Bronchial epithelial cell (primary cell): ENCODE measurements around the gene KLHL3. TPM values are rescaled to one million over a fixed set of nuclear protein-coding genes. Genes with fewer than 3 reads are reported as not detected.

Source experiments
- DNase-seq: peaks from one replicate; pipeline ENCODE4 v3.0.0-alpha.2; 2010; ENCODE audit warnings: low read depth
- FAIRE-seq: peaks from 2 replicates; lab custom pipeline; 2011; peaks lifted over from hg19 to GRCh38; lab: Jason Lieb, UNC
- H3K27me3 ChIP-seq: 2 replicates; pipeline ENCODE4 v1.5.1; 2011; ENCODE audit warnings: low read length; ENCODE audit not compliant: control insufficient read depth, insufficient read depth
- H3K36me3 ChIP-seq: 2 replicates; pipeline ENCODE4 v1.5.1; 2011; ENCODE audit warnings: low read length; ENCODE audit not compliant: control insufficient read depth, insufficient read depth
- H3K4me3 ChIP-seq: 2 replicates; pipeline ENCODE4 v1.5.1; 2011; ENCODE audit warnings: mild to moderate bottlenecking, low read depth, low read length, control low read depth
- CTCF ChIP-seq: IDR thresholded peaks from 2 replicates; pipeline ENCODE4 v1.5.1; 2011; ENCODE audit warnings: mild to moderate bottlenecking, moderate library complexity, low read length, control low read depth, inconsistent platforms; ENCODE audit not compliant: insufficient read depth, severe bottlenecking
- total RNA-seq: library from RNA; depleted of rRNA; stranded (reverse); fragments of >200 nt; gene quantifications from 2 replicates; pipeline ENCODE4 v1.2.1, GENCODE V29; 2014

Gene KLHL3
- total RNA-seq, 1 donor from 2014 or later: 0.53 TPM

DNA sequence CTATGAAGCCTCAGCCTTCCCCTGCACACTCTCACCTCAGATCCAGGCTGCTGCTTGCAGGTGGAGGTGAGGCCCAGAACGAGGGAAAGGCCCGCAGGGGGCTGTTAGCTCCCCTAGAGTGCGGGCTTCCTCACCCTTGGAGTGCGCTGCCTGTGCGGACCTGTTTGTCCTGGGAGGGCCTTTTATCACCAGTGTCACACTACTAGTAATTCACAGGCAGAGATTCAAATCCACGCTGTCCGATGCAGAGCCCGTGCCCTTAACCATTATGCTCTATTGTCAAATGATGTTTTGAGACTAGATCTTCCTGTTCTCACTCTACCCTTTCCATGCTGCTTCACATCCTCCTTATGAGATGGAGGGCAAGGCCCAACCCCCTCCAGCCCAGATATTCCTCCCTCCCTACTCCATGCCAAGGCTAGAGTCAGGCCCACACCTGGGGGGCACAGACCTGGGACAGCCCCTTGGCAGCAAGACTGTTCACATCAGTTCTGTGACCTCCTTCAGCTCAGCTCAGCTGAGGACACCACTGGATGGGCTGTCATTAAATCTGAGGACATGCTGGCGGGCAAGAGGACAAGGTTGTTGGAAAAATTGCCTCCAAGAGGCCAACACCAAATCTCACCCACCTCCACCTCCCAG is 124.0 kb downstream of the KLHL3 start:
- Histone ChIP-seq H3K36me3 (no peaks in the 10 kb centered on the region), H3K4me3 (no peak overlapping the region), H3K27me3 (peaks cover 10% of the 10 kb centered on the region)
- TF ChIP-seq CTCF: no peak
- FAIRE-seq: no peak
- DNase-seq: no peak

DNA sequence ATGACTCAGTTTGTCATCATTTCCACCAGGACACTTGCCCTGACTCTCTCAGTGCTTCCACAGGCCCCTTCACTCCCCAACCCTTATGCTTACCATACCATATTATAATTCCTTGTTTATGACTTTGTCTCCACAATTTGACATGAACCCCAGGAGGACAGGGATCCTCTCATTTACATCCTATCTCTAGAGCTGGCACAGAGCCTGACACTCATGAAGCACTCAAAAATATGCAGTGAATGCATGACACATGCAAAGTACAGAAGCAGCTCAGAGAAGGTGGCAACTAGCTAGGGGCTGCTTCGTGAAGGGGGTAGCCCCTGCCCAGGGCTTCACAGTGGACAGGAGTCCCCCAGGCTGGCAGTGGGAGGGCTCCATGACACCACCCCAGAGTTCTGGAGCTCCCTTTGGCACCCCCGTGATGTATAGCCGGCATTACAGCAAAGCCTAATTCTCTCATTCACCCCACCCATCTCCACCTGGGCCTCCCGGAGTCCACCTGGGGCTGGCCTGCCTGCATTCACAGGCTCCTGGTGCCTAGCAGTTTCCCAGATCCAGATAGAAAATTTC is 124.8 kb downstream of the KLHL3 start:
- Histone ChIP-seq H3K36me3 (no peaks in the 10 kb centered on the region), H3K27me3 (peaks cover 10% of the 10 kb centered on the region), H3K4me3 (no peak overlapping the region)
- FAIRE-seq (no peak), DNase-seq (no peak)
- TF ChIP-seq CTCF: no peak

DNA sequence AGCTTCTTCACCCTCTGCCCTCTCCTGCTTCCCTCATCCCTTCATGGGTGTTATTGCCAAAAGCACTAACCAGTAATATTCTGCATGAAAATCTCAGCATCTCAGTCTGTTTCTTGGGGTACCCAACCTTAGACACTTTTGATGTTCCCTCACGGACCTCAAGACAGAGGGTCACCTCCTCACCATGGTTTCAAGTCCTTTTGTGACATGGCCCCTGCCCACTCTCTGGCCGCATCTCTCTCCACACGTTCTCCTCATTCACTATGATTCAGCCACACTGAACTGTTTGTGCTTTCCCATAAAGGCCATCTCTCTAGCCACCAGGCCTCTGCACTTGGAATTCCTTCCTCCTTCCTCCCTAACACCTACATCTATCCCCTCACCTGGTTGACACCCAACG is 125.3 kb downstream of the KLHL3 start:
- peaks cover 10% of the 10 kb centered on the region for H3K27me3 ChIP-seq
- no peak overlapping the region for H3K4me3 ChIP-seq
- no peak for TF ChIP-seq CTCF
- H3K36me3 ChIP-seq: no peaks in the 10 kb centered on the region
- DNase-seq (no peak), FAIRE-seq (peak; percentile 90)

DNA sequence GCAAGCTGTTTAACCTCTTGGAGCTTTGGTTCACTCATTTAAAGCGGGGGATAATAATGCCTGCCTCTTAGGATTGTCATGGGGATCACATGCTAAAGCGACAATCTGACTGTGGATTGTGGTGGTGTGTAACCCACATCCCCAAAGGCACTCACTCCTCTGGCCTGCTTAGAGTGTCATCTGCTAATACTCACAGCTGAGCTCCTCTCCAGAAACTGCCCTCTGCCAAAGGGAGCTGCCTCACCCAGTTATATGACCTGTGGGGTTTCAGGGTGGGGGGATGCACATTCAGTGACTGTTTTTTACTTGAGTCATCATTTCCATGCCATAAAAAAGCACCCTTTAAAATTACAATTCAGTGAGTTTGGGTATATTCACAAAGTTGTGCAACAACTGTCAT is 126.8 kb downstream of the KLHL3 start:
- H3K4me3 ChIP-seq: no peak overlapping the region
- H3K36me3 ChIP-seq: no peaks in the 10 kb centered on the region
- no peak for TF ChIP-seq CTCF
- DNase-seq: no peak
- FAIRE-seq: no peak
- H3K27me3 ChIP-seq: peaks cover 10% of the 10 kb centered on the region

- TF ChIP-seq CTCF: no peak
- FAIRE-seq: no peak
- DNase-seq: no peak
- Histone ChIP-seq H3K36me3 (no peaks in the 10 kb centered on the region), H3K4me3 (no peak overlapping the region), H3K27me3 (peaks cover 10% of the 10 kb centered on the region)
These were observed 128.1 kb downstream of the KLHL3 start for GRCh38 chr5:137607771-137608170.
